Stimulated activated effector memory CD8-positive, alpha-beta T cell treated with anti-CD3 and anti-CD28 coated beads, Interleukin-12 subunit alpha, Interleukin-12 subunit beta, amount 100 ng/mL, for 72 hours (primary cell): ENCODE measurements around the gene CABLES1.
"Not testable (repeated sequence)": the region's sequence is repeated elsewhere in the genome, so short reads cannot be mapped to it uniquely, and the experiment has no call there.

Source experiments
- ATAC-seq: fragments of 150-1000 bp; cut with Tn5 transposase; 2 replicates; pipeline ENCODE4 v1.10.0; 2021
- DNase-seq, 2 donors: peaks; one replicate each; pipeline ENCODE4 v3.0.0; 2021 to 2022; ENCODE audit warnings: low spot score in 2 of 2
- H3K27ac Mint-ChIP-seq: one replicate; pipeline ENCODE4 v1.8.0; 2022; ENCODE audit warnings: mild to moderate bottlenecking, mixed read lengths
- H3K36me3 Mint-ChIP-seq: one replicate; pipeline ENCODE4 v1.8.0; 2022; ENCODE audit warnings: mild to moderate bottlenecking, mixed read lengths
- H3K4me1 Mint-ChIP-seq: one replicate; pipeline ENCODE4 v1.8.0; 2022; ENCODE audit warnings: mixed read lengths
- H3K4me3 Mint-ChIP-seq: one replicate; pipeline ENCODE4 v1.8.0; 2022; ENCODE audit warnings: mild to moderate bottlenecking, mixed read lengths
- H3K9me3 Mint-ChIP-seq: one replicate; pipeline ENCODE4 v1.8.0; 2022; ENCODE audit warnings: mixed read lengths

The CABLES1 gene

DNA sequence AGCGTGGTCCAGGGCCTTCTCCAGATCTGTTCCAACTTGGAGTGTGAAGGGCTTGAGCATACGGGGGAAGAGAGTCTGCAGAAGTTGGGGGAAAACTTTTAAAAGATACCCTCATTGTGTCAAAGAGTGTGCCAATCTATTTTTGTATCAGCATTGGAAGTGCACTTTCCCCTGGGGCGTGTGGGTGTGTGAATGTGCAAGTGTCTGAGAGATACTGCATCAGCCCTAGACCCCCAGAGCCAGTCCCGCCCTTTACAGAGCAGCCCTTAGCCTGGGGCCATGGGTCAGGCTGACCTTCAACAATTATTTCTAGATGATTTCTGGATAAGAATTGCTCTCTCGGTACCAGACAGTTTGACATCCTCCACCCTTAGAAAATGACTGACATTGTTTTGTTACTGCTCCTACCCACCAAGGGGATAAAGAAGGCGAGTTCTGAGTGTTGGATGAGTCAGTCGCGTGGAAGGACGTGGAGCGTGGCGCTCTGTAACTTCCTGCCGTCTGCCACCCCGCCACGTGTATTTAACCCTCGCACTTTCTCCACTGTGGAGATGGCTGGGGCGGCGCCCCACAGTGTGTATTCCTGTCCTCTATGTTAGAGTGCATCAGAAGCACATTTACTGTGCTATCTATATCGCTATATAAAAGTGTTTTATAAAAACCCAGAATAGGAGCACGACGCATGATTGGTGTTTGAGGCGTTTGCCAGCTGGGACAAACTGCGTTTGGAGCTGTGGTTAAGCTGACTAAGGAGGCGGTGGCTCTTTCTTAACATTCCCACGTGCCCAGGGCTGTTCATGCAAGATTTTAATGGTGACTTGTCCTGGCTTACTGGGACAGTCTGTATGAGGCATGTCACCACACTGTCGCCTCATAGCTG is 122.6 kb downstream of the CABLES1 start:
- DNase-seq: no peak
- peak; percentile 47 for ATAC-seq
- no peaks in the 10 kb centered on the region for H3K9me3 Mint-ChIP-seq
- no peak overlapping the region for H3K4me3 Mint-ChIP-seq
- peaks cover 29% of the 10 kb centered on the region for H3K4me1 Mint-ChIP-seq
- no peak overlapping the region for H3K27ac Mint-ChIP-seq
- H3K36me3 Mint-ChIP-seq: no peaks in the 10 kb centered on the region

DNA sequence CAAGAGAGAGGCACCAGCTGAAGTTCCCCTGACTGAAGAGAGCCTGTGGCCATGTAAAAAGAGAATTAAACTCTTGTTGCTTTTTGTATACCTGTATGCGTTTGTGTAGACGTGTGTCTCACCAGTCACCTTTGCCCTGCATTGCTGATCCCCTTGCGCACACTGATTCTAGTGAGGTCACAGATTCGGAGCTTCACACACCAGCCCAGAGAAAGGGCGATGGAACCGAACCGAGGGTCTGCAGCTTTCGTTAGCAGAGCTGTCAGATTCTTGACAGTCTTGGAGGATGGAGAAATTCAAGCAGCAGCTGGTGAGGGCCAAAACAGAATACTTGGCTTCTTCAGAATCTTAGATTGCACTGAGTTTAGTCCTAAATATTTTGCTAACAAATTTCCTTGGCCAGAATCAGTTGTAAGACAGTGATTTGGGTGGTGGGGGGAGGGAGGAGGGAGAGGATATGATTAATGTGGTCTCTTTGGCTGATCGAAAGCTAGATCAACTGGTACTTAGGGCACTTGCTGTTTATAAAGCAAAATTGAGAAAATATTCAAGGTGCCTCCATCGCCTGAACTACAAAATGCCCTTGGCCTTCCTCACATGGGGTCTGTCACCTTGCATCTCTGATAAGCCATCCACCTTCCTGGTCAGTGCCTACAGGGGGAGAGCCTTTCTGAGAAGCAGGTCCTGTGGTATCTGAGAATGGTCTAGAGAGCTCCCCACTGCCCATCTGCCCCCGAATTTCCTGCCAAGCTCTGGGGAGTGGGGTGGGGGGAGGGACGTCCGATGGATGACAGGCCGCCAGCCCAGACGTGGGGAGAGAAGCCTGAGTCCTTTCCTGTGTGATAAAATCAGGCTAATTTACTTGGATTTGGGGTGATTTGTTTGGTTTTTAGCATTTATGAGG is 123.5 kb downstream of the CABLES1 start:
- peak overlapping the region; percentile 49 for H3K4me3 Mint-ChIP-seq

DNA sequence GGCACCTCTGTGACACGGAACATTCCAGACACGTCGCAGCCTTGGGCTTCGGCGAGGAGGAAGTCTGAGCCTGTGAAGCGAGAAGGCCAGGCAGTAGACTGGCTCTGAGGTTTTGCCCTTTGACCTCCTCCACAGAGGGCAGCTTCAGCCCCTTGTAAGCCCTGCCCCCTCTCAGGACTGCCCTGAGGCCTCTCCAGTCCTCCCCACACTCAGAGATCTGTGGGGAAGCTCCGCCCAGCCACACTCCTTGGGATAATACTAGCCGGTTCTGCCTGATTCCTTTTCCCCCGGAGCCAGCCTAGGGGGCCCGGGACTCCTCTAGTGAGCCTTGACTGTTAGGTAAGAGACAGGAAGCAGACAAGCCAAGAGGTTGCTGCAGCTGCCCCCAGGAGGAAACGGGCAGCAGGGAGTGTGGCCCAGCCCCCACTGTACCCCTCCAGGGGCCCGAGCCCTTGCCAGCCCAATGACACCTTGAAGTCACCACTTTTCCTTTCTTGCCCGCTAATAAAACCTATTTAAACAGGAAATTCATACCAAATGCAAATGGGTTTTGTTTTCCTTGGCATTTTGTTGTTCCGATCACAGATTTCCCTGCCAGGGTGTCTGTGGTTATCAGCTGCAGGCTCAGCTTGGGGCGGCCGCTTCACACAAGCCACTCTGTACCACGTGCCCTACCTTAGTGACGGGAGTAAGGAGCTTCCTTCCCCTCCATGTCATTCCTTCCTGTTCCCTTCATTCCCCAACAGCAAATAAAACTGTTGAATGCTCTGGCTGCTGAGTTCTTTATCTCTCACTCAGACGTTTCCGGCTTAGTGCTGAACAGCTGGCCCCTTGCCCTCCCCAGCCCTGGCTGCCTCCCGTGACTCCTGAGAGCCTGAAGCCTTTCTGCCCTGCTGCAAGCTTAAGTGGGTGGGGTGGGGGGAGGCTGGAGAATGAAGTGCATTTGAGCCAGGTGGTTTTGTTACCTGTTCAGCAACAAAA is 124.7 kb downstream of the CABLES1 start:
- Mint-ChIP-seq H3K36me3 (no peaks in the 10 kb centered on the region), H3K4me1 (peaks cover 29% of the 10 kb centered on the region), H3K9me3 (no peaks in the 10 kb centered on the region), H3K27ac (peak overlapping the region; percentile 44), H3K4me3 (peak overlapping the region; percentile 49)
- no peak for DNase-seq
- ATAC-seq: peak; percentile 45

More for the DNA sequence above, 123.5 kb downstream of the CABLES1 start:
- H3K27ac Mint-ChIP-seq: peak overlapping the region; percentile 44
- no peaks in the 10 kb centered on the region for H3K36me3 Mint-ChIP-seq
- H3K9me3 Mint-ChIP-seq: no peaks in the 10 kb centered on the region
- no peak for DNase-seq
- H3K4me1 Mint-ChIP-seq: peaks cover 29% of the 10 kb centered on the region
- no peak for ATAC-seq

DNA sequence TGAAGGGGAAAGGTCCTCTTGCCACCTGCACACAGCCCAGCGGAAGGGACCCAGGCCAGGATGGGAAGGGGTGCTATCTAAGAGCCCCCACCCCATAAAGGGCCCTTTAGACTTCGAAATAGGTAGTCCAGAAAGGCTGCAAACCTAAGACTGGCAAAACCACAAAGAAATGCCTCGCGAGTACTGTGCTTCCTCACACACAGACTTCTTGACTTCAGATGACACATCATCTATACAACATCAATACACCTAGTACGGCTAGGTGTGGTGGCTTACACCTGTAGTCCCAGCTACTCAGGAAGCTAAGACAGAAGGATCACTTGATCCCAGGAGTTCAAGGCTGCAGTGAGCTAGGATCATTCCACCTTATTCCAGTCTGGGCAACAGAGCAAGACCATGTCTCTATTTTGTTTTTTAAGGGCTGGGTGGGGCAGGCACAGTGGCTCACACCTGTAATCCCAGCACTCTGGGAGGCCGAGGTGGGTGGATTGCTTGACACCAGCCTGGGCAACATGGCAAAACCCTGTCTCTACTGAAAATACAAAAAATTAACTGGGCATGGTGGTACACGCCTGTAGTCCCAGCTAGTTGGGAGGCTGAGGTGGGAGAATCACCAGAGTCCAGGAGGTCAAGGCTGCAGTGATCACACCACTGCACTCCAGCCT is 125.8 kb downstream of the CABLES1 start:
- ATAC-seq (no peak), DNase-seq (no peak)
- Mint-ChIP-seq H3K9me3 (no peaks in the 10 kb centered on the region), H3K4me1 (peaks cover 29% of the 10 kb centered on the region), H3K36me3 (no peaks in the 10 kb centered on the region), H3K4me3 (no peak overlapping the region), H3K27ac (no peak overlapping the region)

DNA sequence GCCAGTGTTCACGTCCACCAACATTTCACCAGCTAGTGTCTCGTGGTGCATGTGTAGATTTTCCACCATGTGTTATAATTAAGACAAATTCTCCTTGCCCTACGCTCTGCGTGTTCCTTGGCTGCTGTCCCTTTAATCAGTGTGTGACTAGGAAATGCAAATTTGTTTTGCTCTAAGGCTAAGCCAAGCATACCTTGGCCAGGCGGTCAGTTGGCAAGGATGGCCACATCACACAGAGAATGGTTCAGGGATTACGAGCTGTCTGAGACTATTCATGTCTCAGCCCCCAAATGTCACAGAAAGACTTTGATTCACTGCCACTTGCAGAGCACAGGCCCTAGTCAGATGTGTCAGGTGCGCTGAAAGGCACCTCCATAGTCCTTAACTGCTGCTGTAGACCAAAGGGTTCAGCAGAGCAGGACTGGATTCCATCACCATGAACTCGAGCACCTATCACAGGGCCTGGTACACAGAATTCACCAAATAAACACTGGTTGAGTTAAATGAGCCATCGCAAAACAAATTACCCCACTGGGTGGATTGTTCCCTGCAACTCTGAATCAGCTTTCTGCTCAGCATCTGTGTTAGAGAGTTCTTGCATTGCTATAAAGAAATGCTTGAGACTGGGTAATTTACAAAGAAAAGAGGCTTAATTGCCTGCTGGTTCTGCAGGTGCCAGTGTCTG is 128.4 kb downstream of the CABLES1 start:
- H3K4me1 Mint-ChIP-seq: peaks cover 36% of the 10 kb centered on the region
- DNase-seq (no peak), ATAC-seq (no peak)
- H3K4me3 Mint-ChIP-seq: no peak overlapping the region
- H3K36me3 Mint-ChIP-seq: no peaks in the 10 kb centered on the region
- no peak overlapping the region for H3K27ac Mint-ChIP-seq
- H3K9me3 Mint-ChIP-seq: no peaks in the 10 kb centered on the region

- peaks cover 7% of the 10 kb centered on the region for H3K9me3 Mint-ChIP-seq
- DNase-seq (no peak), ATAC-seq (no peak)
- H3K27ac Mint-ChIP-seq: no peak overlapping the region
- no peaks in the 10 kb centered on the region for H3K36me3 Mint-ChIP-seq
- H3K4me3 Mint-ChIP-seq: no peak overlapping the region
- H3K4me1 Mint-ChIP-seq: peaks cover 27% of the 10 kb centered on the region
Measured at GRCh38 chr18:23265682-23266399, 130.6 kb downstream of the CABLES1 start.

DNA sequence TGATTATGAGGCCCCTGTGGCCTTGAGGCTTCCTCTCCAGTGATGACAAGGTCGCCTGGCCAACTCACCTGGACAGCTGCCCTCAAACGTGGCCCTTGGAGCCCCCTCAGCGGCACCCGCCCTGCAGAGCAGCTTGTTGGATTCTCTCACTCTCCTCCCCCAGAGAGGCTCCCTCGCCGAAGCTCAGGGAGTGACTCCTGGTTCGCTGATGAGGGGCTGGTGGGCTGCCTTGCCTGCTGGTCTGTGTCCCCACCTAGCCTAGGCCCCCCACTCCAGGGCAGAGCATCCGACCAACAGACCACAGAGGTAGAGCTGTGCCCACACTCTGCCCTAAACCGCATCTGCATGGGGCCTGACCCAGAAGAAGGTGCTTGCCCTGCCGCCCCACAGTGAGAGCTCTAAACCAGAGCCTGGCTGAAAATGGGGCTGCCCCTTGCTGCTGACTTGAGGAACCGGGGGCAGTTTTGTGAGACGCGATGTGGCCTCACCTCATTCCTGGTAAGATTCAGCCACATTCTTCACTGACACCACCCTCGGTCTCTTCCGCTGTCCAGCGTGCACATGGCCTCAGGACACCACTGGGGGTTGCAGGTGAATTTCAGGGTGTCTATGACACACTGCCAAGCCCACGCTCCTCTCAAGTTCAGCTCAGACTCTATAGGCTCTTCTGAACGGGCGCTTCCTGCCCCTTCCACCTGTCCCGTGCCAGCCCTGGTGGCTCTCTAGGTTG is 131.6 kb downstream of the CABLES1 start:
- DNase-seq: no peak
- peak; percentile 58 for ATAC-seq
- H3K27ac Mint-ChIP-seq: peak overlapping the region; percentile 7
- H3K4me1 Mint-ChIP-seq: peaks cover 27% of the 10 kb centered on the region
- H3K36me3 Mint-ChIP-seq: no peaks in the 10 kb centered on the region
- no peak overlapping the region for H3K4me3 Mint-ChIP-seq
- peaks cover 10% of the 10 kb centered on the region for H3K9me3 Mint-ChIP-seq

DNA sequence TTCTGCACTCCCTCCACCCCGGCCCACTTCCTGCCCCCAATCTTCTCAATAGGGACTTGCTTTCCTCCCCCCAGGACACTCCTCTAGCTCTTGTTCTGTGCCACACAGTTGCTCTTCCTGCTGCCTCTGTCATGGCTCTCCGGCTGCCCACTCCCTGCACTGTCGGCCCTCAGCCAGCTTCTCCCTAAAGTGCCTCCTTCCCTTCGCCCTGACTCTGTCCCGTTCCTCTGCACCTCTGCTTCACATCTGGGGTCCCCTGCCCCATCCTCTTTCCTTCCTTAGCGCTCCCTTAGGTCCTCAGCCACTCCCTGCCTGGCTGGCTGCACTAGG is 132.1 kb downstream of the CABLES1 start:
- Mint-ChIP-seq H3K27ac (peak overlapping the region; percentile 7), H3K4me1 (peaks cover 27% of the 10 kb centered on the region), H3K4me3 (no peak overlapping the region), H3K36me3 (no peaks in the 10 kb centered on the region), H3K9me3 (peaks cover 10% of the 10 kb centered on the region)
- no peak for ATAC-seq
- DNase-seq: no peak

DNA sequence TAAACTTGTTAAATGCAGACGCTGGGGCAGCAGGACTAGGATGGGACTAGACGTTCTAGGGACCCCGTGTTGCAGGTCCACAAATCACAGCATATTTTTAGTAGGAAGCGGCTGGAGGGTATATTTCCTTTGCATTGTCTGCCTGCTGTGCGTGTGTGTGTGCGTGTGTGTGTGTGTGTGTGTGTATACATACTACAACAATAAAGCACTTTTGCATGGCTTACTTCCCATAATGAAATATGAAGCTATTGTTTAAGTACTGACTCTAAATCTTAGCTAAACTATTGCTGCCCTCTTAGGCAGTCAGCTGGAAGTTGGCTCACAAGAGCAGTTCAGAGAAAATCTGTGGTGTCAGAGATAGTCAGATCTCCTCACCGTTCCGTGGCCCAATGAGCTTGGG is 133.4 kb downstream of the CABLES1 start:
- H3K4me1 Mint-ChIP-seq: peaks cover 27% of the 10 kb centered on the region
- no peaks in the 10 kb centered on the region for H3K36me3 Mint-ChIP-seq
- no peak overlapping the region for H3K27ac Mint-ChIP-seq
- no peak for ATAC-seq
- no peak for DNase-seq
- H3K4me3 Mint-ChIP-seq: no peak overlapping the region
- peaks cover 10% of the 10 kb centered on the region for H3K9me3 Mint-ChIP-seq

- Mint-ChIP-seq H3K9me3 (peaks cover 10% of the 10 kb centered on the region), H3K4me1 (peaks cover 27% of the 10 kb centered on the region)
- not testable (repeated sequence) for H3K27ac Mint-ChIP-seq, DNase-seq, H3K4me3 Mint-ChIP-seq, H3K36me3 Mint-ChIP-seq
- peak; percentile 60 for ATAC-seq
Measured at GRCh38 chr18:23269068-23269467, 133.8 kb downstream of the CABLES1 start.

DNA sequence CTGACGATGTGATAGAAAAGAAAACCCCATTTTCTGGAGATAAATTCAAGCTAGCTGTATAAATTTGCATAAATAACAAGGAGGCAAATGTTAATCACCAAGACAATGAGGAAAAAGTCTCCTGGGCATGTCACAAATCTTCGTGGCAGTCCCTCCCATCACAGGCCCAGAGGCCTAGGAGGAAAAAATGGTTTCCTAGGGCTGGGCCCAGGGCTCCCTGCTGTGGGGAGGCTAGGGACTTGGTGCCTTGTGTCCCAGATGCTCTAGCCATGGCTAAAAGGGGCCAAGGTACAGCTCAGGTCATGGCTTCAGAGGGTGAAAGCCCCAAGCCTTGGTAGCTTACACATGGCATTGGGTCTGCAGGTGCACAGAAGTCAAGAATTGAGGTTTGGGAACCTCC is 134.6 kb downstream of the CABLES1 start:
- DNase-seq: no peak
- no peak overlapping the region for H3K4me3 Mint-ChIP-seq
- no peak overlapping the region for H3K27ac Mint-ChIP-seq
- no peaks in the 10 kb centered on the region for H3K36me3 Mint-ChIP-seq
- peaks cover 27% of the 10 kb centered on the region for H3K4me1 Mint-ChIP-seq
- ATAC-seq: no peak
- H3K9me3 Mint-ChIP-seq: peaks cover 10% of the 10 kb centered on the region

GRCh38 chr18:23270986-23271680 is 135.8 kb downstream of the CABLES1 start:
- Mint-ChIP-seq H3K27ac (no peak overlapping the region), H3K9me3 (peaks cover 10% of the 10 kb centered on the region)

More at GRCh38 chr18:23270986-23271680, 135.8 kb downstream of the CABLES1 start:
- ATAC-seq (no peak), DNase-seq (no peak)
- no peaks in the 10 kb centered on the region for H3K36me3 Mint-ChIP-seq
- H3K4me3 Mint-ChIP-seq: no peak overlapping the region
- H3K4me1 Mint-ChIP-seq: peaks cover 27% of the 10 kb centered on the region
